Neural progenitor cell (in vitro differentiated cells): ENCODE results near the gene ALDOB.

Source experiments
- CTCF ChIP-seq: fragments of 200-600 bp; sonication (generic); IDR thresholded peaks from 2 replicates; pipeline ENCODE4 v1.5.1; 2017; ENCODE audit warnings: antibody characterized with exemption, mild to moderate bottlenecking
- EZH2phosphoT487 ChIP-seq: fragments of 200-600 bp; sonication (generic); IDR thresholded peaks from 2 replicates; pipeline ENCODE4 v1.6.1; 2017; ENCODE audit warnings: antibody characterized with exemption

- TF ChIP-seq CTCF = no peak
- no peak for TF ChIP-seq EZH2phosphoT487
These were observed 20.0 kb downstream of the ALDOB start for GRCh38 chr9:101415578-101415977.
